GM19455 (cell line): ENCODE results near the gene GLDC.
A peak's percentile ranks its signal among the peaks of the same experiment; 100 is the strongest.
"Not testable (repeated sequence)": the region's sequence is repeated elsewhere in the genome, so short reads cannot be mapped to it uniquely, and the experiment has no call there.

Source experiments
- ATAC-seq: cut with Tn5 transposase; IDR thresholded peaks from one replicate; pipeline ENCODE4 v1.9.1; 2021; ENCODE audit not compliant: unreplicated experiment

The GLDC gene

DNA sequence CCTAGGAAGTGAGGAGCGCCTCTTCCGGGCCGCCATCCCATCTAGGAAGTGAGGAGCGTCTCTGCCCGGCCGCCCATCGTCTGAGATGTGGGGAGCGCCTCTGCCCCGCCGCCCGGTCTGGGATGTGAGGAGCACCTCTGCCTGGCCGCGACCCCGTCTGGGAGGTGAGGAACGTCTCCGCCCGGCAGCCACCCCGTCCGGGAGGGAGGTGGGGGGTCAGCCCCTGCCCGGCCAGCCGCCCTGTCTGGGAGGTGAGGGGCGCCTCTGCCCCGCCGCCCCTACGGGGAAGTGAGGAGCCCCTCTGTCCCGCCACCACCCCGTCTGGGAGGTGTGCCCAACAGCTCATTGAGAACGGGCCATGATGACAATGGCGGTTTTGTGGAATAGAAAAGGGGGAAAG lies 22.7 kb downstream of the GLDC start:
- not testable (repeated sequence) for ATAC-seq

GRCh38 chr9:6620796-6621195 lies 24.7 kb downstream of the GLDC start:
- no peak for ATAC-seq

GRCh38 chr9:6620353-6620752 lies 25.2 kb downstream of the GLDC start:
- no peak for ATAC-seq

- no peak for ATAC-seq
Measured at GRCh38 chr9:6619909-6620308, 25.6 kb downstream of the GLDC start.

GRCh38 chr9:6616951-6617602 lies 28.5 kb downstream of the GLDC start:
- no peak for ATAC-seq

DNA sequence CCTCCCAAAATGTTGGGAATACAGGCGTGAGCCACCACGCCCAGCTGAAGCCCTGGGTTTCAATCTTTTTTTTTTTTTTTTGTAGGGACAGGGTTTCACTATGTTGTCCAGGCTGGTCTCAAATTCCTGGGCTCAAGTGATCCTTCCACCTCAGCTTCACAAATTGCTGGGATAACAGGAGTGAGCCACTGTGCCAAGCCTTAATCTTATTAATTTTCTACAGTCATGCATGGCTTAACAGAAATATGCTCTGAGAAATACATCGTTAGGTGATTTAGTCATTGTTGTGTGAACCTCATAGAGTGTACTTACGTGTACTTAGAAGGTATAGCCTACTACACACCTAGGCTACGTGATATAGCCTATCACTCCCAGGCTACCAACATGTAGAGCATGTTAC lies 31.0 kb downstream of the GLDC start:
- no peak for ATAC-seq

- ATAC-seq, result no peak
Measured at GRCh38 chr9:6611865-6612264, 33.7 kb downstream of the GLDC start.

- no peak for ATAC-seq
Measured at GRCh38 chr9:6610073-6610472, 35.5 kb downstream of the GLDC start.

GRCh38 chr9:6609497-6610016 lies 36.0 kb downstream of the GLDC start:
- no peak for ATAC-seq

- no peak for ATAC-seq
Measured at GRCh38 chr9:6605202-6605601, 40.3 kb downstream of the GLDC start.

DNA sequence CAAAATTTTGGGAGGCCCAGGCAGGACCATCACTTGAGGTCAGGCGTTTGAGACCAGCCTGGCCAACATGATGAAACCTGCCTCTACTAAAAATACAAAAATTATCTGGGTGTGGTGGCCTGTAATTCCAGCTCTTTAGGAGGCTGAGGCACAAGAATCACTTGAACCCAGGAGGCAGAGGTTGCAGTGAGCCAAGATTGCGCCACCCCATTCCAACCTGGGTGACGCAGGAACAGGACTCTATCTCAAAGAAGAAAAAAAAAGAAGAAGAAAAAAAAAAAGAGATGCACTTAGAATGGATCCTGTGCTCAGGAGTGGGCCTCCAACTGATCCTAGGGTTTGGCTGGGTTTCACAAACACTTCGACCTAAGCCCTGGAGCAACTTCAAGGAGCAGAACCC lies 45.1 kb downstream of the GLDC start:
- ATAC-seq, result no peak

GRCh38 chr9:6600006-6600405 lies 45.5 kb downstream of the GLDC start:
- ATAC-seq, result no peak

GRCh38 chr9:6598249-6598725 lies 47.2 kb downstream of the GLDC start:
- peak; percentile 96 for ATAC-seq

DNA sequence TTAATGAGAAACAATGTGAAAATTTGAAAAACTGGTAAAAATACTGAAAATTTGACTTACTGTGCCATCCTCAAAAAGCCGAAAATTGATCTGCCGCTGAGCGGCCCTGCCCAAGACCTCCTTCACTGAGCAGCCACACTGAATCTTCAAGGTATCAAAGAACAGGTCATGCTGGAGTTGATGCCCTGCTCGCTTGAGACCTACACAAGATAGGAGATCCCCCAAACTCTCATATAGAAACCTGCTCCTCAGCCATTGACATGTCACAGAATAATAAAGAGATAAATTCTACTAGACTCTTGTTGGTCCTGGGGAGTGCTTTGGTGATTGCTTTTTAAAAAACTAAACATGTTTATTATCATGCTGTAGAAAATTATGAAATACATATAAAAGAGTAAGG lies 52.7 kb downstream of the GLDC start:
- ATAC-seq, result no peak

GRCh38 chr9:6592231-6592630 lies 53.3 kb downstream of the GLDC start:
- ATAC-seq, result no peak

DNA sequence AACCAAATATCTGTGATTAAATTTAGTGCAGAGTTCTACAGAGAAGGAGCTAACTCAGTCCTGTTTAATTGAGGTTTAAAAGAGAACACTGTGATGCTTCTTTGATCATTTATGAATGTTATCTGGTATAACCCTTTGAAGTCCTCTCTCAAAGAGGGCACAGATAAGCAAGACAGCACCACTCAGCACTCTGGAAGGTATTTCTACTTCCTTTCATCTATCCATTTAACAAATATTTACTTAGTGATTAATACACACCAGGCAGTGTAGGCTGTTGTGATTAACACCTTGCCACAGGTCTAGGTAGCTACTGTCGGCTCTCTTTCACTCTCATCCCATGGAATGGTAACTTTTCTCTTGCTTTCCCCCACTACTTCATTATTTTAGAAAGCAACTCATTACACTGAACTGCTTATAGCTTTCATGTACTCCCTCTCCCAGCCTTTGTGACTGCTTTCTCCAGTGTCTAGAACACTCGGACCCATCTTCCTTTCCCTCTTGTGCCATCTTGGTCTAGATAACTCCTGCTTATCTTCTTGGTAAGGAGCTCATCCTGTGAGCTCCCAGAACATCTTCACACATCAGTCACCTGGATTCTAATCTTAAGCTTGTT lies 54.7 kb downstream of the GLDC start:
- ATAC-seq, result no peak

GRCh38 chr9:6590334-6590733 lies 55.2 kb downstream of the GLDC start:
- ATAC-seq, result no peak

DNA sequence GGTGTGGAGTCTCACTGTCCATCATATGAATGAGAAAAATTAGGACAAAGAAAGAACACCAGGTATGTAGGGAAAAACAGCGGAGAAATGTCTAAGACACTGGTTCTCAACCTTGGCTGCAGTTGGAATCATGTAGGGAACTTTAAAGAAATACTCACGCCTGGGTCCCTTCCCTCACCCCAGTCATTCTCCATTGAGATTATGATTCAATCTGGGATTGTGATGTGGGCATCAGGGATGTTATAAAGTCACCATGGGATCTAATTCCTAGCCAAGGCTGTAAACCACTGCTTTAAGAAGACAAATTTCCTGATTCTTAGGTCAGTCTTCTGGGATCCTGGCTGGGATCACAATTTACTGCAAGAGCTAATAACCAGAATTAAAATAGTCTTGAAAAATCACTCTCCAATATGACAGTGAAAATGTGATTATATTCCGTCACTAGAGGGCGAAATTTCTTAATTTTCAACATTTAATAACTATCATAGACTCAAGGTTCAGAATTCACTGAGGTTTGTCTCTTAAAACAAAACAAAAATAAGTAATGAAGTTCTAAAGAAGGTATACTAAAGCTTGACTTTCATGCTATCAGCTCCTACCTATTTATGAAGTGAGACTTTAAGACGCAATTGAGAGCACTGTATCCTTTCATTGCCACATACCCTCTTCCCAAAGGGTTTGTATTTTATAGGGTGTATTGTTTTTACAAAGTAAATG lies 60.5 kb downstream of the GLDC start:
- no peak for ATAC-seq

- no peak for ATAC-seq
Measured at GRCh38 chr9:6581253-6581652, 64.3 kb downstream of the GLDC start.

- no peak for ATAC-seq
Measured at GRCh38 chr9:6579613-6580012, 65.9 kb downstream of the GLDC start.

DNA sequence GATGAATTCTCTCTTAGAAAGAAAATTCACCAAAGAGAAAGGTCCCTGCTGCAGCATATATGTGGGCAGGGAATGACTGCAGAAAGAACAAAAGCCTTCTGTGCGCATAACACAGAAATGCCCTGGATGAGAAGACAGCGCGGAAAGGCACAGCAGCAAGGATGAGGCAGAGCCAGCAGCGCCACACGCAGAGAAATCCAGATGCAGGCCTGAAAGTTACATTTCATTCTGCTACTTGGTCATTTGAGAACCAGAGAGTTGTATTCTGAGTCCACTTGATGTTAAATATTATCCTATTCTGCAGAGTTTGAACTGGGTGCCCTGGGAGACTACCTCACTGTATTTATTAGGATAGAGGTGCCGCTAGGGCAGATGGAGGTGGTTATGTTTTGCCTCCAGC lies 68.5 kb downstream of the GLDC start:
- ATAC-seq, result no peak
